CMK (cell line): ENCODE measurements around the gene BTRC.

Experiments used
- DNase-seq: peaks from one replicate; pipeline ENCODE4 v3.0.0-alpha.2; 2010; ENCODE audit warnings: low read depth

Gene BTRC

DNA sequence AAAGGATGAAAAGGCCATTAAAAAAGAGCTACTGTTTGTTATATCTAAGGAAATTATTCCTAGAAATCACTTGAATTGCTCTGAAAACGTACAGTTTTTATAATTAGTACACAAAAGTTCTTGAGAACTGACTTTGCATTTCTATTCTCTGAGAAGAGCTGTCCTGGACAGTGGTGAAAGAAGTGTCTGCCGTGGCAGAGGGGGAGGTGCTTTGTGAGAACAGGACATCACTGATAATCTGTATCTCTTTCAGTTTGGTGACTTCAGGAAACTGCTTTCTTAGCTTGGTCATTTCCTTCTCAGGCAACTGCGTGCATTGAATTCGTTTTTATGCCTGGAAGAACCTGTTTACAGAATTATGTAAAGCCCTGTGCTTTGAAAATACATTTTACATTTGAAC lies 182.0 kb downstream of the BTRC start:
- DNase-seq, result peak; percentile 18

DNA sequence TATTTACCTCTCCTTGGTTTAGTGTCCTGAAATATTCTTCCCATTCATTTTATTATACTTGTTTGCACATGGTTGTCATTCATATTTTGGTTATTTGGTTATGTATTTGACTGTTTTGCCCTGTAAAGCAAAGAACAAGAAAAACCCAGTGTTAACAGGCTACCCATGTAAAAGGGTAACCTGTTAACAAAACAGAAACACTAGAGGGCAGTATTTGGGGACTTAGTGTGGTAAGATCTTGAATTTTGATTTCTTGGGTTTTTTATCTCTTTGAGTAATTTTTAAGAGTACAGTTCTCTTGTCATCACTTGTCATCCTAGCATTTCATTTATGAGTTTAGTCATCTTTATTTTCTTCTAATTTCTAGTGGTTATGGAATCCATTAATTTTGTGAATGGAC lies 182.8 kb downstream of the BTRC start:
- DNase-seq, result peak; percentile 34

DNA sequence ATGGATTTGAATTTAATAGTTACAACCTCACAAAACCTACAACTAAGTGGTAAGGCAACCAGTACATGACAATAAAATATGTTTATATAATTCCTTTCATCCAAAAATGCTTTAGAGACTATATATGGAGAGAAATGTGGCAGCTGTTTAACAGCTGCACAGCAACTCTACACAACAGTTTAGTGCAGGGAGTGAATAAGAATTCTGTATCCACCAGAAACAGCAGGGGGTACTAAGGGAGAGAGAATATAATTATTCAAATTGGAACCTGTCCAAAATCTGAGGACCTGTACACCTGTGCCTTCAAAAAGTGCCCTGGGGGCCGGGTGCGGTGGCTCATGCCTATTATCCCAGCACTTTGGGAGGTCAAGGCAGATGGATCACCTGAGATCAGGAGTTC lies 184.5 kb downstream of the BTRC start:
- DNase-seq, result no peak

DNA sequence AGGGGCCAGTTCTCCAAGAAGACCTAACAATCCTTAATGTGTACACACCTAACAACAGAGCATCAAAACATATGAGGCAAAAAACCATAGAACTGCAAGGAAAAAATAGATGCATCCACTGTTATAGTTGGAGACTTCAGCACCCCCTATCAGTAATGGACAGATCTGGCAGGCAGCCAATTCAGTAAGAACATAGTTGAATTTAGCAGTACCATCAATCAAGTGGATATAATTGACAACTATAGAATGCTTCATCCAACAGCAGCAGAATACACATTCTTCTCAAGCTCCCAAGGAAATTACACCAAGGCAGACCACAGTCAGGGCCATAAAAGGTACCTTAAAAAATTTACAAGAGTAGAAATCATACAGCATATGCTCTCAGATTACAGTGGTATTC lies 191.9 kb downstream of the BTRC start:
- DNase-seq, result no peak

DNA sequence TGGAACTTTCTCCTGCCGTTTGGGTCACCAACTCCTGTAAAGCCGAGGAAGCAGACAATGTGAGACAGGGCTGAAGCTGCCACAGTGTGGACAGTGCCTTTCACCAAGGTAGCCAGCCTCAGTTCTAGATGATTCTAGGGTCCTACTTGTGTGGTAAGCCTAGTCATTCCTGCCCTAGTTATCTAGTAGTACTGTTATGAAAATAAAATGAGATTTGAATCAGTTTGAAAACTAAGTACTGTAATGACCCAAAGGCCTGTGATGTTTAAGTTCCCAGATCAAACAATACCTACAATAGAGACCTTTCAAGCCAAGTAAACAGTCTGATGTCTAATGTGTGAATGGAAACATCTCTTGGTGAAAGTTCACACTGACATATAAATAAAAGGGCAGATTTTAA lies 197.0 kb downstream of the BTRC start:
- DNase-seq, result no peak

DNA sequence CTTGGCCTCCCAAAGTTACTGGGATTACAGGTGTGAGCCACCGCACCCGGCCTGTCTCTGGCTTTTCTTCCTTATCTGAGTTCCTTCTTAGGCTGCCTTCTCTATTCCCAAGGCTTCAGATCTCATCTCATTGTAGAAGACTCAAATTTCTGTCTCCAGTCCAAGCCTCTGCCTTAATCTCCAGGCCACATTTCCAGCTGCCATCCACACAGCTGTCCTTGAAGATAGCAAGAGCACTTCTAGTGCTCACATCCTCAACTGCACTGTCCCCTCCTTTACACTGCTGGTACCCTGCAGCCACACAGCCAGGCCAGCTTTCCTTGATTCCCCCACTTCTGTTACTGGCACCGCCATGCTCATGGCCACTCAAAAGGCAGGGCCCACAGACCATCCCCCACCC lies 198.5 kb downstream of the BTRC start:
- no peak for DNase-seq

DNA sequence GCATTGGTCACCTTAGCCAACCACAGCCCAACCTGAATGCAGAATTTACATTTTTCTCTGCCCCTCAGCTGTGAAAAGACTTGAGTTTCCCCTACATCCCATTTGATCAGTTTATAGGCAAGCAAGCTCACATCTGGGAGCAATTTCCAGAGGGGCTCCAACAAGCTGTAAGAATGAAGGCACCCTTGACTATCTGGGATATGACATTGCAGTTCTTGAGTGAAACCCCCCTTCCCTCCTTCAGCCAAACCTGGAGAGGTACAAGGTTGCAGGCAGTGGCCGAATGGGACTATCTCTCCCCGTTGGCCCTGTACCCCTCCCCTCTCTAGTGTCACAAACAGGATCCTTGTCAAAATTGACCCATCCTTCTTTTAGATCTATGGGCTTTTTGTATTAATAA lies 203.6 kb downstream of the BTRC start:
- DNase-seq, result no peak

DNA sequence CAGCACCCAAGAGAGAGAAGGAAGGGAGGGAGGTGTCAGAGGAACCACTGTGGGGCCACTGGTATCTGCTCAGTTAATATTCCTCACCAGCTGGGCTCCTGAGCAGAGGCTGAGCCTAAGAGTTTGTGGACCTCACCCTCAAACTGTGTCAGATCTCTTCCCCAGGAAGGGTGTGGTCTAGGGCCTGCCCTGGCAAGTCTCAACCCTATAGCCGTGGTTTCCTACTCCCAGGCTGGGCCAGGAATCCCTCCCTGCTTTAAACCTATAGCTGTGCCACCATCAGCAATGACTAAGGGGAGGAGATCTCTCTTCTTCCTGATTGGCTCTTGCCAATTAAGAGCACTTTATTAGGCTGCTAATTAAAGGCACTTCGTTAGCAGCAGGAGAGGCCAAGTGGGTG lies 204.2 kb downstream of the BTRC start:
- DNase-seq, result peak; percentile 68

DNA sequence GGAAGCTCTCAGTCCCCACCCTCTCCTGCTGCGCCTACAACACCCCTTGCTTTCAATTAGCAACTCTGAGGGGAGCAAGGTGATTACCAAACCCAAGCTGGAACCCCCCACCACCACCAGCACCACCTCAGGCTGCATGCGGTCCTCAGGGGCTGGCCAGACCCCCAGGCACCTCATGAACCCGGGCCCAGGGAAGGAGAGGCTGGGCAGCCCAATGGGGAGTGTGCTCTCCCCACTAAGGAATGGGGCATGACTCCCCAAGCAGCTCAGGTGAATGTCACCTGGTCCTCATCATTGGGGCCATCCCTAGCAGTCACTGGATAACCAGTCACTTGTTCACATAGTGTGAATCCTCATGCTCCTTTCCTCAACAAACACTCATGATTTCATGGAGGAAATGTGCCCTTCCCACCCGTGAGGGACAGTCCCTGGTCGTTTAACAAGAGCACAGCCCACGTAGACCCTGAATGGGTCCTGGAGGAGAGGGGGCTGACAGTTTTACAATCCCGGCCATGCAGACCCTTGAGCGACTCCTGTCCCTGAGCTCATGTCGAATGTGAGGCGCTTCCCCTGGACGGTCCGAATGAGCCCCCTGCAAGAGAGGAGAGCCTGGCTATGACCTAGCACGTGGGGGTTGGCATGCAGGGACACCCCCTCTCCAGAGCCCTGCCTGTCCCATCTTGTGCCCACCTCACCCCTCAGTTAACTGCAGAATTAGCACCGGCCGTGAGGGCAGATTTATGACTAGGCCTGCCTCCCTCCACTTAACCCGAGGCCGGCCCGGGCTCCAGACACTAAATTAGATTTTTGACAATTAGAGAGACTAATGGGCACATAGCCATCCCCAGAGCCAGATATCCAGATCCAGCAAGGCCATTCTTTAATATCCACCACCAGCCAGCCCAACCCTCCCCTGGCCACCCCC lies 205.0 kb downstream of the BTRC start:
- no peak for DNase-seq

DNA sequence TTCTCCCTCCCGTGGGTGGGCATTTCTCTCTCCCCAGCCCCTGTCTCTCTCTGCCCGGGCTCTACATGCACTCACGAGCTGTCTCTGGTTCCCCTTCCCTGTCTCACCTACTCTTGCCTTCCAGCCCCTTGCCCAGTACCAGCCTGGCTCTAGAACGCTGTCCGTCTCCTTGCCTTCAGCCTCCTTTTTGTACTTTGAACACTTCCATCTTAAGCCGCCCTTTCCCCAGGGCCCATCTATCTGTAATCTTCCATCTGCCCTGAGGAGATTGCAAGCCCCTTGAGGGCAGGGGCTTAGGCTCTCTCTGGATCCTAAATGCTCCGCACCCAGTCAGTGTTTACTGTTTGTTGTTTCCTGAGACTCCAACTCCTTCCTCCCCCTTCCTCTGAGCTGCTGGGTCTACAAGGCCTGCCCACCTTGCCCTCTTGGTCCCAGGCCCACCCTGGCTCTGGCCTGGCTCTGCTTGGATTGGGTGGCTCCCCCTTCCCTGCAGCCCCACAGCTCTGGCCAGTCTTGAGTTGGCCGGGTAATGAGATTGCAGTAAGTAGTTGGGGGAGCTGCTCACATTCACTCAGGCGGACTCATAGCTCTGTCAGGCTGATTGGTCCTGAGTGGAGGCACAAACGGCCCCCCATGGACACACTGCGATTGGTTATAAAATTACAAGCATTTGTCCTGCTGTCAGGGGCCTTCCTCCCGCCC lies 205.8 kb downstream of the BTRC start:
- no peak for DNase-seq

DNA sequence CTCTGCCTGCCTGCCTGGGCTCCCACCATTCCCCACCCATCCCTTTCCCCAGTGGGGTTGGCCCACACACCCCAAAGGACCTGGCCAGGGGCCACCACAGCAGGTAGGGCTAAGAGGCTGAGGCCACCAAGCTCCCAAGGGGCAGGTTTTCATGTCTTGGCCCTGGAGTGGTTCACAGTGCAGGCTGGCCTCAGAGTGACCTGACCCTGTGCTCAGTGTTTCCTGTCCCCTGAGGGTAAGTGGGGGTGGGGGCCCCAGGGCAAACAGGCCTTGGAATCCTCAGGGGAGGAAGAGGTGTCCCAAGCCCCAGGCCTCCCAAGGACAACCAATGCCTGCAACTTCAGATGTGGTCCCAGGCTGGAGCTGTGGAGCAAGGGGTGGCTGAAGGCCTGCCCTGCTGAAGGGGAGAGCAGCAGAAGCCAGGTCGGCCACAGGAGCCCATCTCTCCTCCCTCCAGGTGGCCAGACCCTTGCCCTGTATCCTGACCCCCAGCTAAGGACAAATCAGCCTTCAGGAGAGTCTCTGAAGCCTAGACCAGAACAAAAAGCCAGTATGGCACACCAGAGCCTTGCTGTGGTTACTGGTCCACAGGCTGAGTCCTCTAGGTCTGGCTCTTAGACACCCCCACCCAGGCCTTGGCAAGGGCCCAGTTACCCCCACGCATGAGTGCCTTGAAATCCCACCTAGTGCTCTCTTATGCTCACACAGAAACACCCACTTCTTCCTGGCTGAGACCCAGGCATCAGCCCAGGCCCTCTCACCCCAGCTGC lies 206.5 kb downstream of the BTRC start:
- no peak for DNase-seq

DNA sequence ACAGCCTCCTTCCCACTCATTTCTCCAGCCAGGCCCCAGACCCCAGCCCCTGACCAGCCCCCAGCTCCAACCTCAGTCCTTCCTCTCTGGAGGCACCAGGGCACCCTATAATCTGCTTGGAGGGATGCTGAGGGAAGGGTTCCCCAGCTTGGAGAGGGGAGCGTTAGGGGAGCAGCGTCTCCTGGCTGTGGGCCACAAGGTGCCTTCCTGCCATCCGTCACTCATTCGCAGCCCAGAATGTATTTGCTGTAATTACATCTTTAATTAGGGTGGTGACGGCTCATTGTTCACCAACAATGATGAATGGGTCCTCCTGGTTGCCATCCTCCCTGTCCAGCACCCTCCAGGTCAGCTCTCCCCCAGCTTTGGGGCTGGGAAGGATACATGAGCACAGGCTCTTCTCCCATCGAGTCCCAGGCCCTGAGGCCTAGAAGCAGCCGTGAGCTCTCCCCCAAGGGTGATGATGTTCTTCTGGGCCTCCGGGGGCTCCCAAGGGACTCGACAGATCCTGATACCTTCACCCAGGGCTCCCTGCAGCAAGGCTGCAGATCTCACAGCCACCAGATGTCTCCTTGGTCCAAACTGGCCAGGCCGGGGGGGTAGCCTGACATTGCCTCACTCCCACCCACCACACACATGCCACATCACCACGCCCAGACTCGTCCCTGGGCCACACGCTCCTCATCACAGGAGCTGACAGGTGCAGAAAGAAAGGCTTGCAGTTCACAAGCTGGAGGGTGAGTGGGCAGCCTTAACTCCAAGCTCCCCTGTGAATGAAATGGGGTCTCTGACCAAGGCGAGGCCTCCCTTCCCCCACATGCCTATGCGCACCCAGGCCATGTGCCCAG lies 207.3 kb downstream of the BTRC start:
- DNase-seq, result no peak

DNA sequence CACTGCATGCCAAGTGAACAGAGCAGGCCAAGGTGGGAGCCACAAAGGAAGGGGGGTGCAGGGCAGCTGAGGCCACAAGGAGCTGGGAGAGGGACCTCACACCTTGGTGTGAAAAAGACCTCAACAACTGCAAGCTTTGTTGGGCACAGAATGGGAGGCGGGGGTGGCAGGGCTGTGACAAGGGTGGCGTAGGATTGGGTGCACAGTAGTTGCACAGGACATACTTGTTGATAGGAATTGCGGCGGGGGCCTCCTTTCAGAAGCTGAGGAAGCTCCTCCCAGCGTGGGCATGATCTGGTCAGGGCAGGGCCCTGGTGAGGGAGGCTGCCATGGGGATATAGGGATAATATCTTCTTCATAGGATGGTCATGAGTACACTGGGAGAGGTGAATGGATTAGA lies 208.3 kb downstream of the BTRC start:
- no peak for DNase-seq

DNA sequence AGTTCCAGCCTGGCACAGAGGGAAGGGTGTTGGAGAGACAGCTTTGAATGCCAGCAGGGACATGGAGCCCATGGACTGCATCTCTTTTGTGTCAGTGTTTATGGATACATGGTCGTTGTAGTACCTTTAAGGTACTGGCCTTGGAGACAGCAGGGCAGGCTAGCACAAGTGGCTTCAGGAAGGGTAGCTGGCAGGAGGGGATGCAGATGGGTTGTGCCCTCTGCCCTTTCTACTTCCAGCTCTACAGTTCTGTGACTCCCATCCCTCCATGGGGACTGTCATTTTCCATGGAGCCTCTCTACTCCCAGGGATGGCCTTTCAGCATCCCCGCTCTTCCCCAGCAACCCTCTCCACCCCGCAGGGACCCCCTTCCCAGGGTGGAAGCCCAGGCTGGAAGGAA lies 209.0 kb downstream of the BTRC start:
- DNase-seq, result no peak

DNA sequence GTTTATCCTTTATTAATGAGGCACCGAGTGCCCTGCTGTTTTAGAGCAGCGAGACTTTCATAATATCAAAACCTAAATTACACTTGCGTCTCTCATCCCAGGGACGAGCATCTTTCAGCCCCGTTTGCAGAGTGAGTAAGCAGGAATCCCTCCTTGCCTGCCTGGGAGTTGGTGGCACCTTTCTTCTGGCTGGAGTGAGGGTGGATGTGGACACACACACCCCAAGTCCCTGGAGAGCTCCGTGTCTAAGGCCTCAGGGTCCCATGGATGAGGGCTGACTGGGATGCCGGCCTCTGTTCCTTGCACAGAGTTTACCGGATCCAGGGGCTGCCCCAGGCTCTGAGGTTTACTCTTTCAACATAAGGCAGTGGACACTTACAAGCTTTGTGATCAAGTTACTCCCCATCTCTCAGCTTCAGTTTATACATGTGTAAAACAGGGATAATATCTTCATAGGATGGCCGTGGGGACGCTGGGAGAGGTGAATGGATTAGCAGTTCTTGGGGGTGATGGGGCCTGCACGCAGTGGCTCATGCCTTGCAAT lies 209.6 kb downstream of the BTRC start:
- no peak for DNase-seq

DNA sequence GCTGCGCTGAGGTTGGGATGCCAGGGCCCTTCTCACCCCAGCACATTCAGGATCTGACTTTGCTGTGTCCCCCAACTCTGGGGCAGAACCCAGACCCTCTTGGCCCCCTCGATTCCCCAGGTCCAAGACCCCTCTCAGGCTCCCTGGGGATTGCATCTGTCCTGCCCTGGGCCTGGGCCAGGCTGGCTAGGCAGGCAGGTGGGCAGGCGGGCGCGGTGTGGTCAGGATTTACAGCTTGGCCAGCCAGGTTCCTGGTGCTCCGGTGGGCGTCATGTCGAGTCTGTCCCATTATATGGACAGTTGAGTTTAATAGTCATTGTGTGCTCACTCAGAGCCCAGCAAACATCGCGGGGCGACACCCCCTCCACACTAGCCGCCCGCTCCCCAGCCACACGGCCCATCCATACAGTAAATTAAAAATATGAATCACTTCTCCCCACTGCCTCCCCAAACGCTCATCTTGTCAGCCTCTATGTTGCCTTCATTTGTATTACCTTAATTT lies 210.6 kb downstream of the BTRC start:
- no peak for DNase-seq

DNA sequence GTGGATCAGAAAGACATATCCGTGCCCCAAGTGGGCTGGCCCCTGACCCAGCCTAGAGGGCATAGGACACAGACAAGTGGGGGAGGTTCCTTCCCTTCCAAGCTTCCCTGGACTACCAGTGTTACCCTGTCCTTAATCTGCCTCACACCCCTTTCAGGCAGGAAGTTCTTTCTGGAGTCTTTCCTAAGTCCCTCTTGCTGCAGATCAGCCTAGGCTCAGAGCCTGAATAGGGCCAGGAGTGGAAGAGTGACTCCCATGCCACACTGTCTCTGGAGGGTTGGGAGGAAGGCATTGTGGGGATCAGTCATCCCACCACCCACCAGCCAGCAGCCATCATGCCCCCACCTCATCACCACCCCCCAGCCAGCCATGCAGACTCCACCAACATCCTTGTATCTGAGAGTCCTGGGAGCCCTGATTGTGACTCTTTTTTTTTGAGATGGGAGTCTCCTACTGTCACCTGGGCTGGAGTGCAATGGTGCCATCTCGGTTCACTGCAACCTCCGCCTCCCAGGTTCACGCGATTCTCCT lies 211.5 kb downstream of the BTRC start:
- no peak for DNase-seq

DNA sequence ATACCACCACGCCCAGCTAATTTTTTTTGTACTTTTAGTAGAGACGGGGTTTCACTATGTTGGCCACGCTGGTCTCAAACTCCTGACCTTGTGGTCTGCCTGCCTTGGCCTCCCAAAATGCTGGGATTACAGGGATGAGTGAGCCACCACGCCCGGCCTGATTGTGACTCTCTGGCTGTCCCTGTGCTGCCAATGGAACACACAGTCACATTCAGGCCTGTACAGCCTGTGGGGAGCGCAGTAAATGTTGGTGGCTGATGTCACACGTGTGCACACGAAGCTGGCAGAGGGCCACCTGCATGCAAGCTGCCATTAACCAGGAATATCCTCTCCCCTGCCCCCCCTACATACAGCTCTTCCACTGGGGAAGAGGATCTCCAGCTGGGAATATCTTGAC lies 212.0 kb downstream of the BTRC start:
- no peak for DNase-seq

DNA sequence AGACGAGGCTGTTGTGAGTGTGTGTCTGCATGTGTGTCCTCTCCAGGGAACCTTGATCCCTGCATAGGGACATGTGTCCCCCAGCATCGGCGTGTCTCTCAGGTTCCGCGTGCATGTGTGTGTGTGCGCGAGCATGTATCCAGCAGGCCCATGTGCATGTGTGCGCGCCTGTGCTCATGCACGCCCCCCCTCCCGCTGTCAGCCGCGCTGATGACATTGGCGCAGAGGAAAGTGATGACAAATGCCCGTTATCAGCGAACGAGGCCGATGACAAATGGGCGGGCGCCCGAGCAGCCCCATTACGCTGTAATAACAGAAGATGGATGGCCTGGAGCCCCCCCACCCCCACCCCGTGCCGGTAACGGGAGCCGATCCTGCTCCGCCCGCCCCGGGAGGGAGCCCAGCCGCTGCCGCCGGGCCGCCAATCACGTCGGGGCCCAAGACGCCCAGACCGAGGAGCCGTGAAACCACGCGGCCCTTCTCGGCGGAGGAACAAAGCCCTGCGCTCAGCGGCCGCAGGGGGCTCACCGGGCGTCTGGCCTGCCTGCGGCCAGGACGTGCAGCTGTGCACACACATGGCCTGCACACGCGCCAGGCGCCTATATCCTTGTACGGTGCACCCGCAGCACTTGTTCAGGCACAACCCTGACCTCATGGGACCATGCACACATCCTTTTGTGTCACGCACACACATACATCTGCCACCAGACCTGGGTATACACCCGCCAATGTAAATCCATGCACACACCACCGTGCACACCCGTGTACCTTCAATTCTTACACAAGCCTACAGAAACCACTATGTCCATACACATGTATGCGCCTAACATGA lies 212.6 kb downstream of the BTRC start:
- no peak for DNase-seq
